Stimulated activated CD4-positive, alpha-beta T cell treated with anti-CD3 and anti-CD28 coated beads, Interleukin-2, amount 100 ng/mL, for 48 hours (primary cell): ENCODE results near the gene GATAD2A.
"Not testable (repeated sequence)": the region's sequence is repeated elsewhere in the genome, so short reads cannot be mapped to it uniquely, and the experiment has no call there.

Experiments used
- DNase-seq, 2 donors: peaks; one replicate each; pipeline ENCODE4 v3.0.0-alpha.2; 2020

GATAD2A gene

DNA sequence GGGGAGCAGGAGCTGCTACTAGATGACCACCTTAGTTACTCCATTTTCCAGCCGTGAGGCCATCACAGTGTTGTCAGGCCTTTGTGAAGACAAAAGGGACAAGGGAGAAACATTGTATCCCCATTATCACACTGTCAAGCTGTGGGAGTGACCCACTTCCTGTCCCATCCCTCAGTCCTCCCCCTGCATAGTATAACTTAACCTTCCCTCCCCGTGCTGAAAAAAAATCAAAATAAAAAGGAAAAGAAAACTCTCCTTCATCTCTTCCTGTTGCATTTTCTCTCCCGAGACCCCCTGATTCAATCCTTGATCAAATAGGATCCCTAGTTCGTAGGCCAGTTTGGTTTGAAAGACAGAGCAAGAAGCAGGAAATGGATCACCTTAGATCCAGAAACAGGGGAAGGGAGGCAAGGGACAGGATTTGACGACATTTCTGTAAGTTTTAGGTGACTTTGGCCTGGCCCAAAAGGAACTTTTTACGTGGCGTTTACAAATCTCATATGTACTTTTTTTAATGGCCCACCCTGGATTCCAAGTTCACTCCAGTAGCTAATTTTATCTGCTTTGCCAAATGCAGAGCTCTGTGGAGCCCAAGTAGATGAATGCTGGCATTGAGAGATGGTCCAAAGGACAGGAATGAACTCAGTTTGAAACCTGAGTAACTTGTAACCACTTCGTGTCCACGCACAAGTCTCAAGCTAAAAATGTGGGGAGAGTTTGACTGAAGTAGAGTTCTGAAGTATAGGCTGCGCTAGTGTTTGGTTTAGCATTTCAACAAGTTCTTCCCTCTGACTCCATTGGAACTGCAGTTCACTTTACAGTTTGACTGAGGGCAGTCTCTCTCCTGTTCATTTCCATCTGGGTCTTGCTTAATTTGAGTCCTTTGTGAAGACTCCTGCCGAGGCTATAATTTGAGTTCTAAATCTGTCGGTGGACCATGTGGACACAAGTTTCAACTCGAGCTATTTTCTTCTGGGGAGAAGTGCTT lies 16.6 kb upstream of the GATAD2A start:
- DNase-seq, result no peak

DNA sequence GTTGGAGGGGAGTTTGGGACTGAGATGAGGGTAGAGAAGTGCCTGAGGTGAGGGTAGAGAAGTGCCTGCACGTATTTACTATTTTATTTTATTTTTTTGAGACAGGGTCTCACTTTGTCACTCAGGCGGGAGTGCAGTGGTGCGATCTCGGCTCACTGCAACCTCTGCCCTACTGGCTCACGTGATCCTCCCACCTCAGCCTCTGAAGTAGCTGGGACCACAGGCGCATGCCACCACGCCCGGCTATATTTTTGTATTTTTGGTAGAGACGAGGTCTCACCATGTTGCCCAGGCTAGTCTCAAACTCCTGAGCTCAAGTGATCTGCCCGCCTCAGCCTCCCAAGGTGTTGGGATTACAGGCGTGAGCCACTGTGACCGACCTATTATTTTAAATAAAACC lies 15.8 kb upstream of the GATAD2A start:
- not testable (repeated sequence) for DNase-seq

DNA sequence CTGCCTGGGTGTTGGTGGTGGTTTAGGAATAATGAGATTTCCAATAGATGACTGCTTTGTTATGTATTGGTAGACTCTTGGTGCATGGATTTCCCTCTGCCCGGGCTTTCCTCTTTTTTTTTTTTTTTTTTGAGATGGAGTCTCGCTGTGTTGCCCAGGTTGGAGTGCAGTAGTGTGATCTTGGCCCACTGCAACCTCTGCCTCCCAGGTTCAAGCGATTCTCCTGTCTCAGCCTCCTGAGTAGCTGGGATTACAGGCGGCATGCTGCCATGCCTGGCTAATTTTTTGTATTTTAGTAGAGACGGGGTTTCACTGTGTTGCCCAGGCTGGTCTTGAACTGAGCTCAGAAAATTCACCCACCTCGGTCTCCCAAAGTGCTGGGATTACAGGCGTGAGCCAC lies 11.1 kb upstream of the GATAD2A start:
- DNase-seq, result not testable (repeated sequence)

DNA sequence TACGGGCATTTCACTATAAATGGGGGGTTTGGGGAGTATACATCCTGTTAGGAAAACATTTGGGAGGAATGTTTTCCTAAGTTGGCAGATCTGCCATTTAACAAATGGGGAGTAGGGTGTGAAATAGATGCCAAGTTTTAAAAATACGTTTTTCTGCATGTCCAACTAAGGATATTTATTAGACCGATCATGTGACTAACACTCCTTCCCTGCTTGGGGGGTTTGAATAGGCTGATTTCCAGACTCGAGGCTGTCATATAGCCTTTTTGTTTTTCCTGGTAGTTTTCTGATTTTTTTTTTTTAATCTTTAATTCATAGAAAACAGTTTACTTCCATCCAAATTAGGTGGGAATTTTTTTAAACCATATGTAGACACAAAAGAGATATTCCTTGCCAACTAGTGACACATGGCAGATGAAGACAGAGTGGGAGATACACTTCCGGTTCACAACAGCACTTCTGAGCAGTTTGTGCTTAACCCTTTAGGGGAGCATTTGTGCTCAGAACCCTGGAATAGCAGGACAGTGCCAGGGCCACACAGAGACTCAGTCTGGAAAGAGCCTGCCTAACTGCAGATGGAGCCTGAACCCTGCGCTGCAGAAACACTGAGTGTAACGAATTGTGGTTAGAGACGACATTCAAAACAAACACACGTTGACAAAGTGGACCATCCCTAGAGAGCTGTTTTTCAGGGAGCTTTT lies 5.6 kb upstream of the GATAD2A start:
- no peak for DNase-seq

DNA sequence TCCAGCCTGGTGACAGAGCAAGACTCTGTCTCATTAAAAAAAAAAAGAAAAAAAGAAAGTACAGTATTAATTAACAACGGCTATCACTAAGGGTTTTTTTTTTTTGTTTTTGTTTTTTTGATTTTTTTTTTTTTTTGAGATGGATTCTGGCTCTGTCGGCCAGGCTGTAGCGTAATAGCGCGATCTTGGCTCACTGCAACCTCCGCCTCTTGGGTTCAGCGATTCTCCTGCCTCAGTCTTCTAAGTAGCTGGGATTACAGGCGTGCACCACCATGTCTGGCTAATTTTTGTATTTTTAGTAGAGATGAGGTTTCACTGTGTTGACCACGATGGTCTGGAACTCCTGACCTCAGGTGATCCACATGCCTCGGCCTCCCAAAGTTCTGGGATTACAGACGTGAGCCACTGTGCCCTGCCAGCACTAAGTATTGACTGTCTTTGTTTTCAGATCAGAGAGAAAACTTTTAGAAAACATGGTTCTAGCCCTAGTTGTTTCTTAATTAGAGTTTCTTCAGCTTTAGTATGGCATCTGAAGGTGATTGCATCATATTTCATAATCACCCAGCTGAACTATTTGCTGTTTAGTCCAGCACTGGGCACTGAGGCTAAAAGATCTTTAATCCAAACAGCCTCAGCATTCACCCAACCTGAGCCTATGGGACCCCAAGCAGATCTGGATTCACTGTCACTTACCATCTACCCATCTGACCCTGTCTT lies 2.7 kb upstream of the GATAD2A start:
- DNase-seq, result no peak

DNA sequence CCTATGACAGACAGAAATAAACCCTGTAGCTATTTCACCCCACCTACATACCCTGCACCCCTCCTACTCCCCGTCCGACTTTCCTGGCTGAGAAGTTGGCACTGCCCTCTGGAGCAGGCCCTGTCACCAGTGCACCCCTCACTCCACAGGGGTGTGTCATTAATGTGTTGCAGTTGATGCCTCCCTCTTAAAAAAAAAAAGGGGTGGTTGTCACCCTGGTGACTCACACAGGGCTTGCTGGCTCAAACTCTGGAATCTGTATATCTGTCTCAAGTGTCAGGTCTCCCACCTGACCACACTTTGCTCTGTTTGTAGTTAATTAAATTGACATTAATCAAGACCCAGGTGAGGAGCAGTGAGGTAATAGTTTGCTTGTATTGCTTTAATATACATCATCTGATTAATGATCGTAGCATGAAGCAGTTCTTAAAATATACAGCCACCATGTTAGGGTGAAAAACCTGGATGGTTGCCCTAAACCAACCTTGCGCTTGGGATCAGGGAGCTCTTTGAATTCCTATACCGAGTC lies 2.0 kb upstream of the GATAD2A start:
- no peak for DNase-seq

DNA sequence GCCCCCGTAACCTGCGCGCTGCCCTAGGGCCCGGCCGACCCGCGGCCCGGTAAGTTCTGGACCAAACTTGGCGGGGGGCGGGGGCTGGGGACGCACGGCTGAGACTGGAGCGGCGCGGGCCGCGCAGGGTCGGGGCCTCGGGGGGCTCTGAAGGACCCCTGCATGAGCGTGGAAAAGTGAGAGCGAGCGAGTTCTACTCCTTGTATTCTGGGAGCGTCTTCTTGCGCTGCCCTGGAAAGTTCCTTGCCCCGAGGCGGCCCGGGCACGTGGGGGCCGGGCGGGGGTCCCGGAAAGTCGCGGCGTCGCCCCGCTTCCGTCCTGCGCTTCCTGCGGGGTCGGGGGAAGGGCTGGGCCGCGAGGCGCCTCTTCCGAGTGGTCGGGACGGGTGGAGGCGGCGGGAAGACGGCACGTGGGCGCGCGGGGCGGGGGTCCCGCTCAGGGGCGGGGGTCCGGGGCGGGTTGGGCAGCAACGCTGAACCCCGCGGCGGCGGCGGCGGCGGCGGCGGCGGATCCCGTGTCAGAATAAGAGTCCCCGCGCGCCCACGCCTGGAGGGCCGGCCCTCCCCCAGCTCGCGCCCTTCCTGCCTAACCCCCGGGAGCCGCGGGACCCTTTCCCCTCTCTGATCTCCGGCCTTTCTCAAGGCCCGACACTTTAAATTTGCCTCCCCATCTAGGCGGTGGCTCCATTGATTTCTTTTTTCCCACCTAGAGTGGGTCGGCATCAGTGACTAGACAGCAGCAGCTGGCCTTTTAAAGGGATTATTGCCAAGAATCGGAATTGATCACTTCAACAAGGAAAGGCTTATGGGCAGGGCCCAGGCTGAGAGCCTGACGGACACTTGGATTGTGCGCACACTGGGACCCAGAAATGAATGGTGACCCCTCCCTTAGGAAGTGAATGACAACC lies 749 bp downstream of the GATAD2A start:
- peak in 1 of 2 donors; percentile 54 for DNase-seq

DNA sequence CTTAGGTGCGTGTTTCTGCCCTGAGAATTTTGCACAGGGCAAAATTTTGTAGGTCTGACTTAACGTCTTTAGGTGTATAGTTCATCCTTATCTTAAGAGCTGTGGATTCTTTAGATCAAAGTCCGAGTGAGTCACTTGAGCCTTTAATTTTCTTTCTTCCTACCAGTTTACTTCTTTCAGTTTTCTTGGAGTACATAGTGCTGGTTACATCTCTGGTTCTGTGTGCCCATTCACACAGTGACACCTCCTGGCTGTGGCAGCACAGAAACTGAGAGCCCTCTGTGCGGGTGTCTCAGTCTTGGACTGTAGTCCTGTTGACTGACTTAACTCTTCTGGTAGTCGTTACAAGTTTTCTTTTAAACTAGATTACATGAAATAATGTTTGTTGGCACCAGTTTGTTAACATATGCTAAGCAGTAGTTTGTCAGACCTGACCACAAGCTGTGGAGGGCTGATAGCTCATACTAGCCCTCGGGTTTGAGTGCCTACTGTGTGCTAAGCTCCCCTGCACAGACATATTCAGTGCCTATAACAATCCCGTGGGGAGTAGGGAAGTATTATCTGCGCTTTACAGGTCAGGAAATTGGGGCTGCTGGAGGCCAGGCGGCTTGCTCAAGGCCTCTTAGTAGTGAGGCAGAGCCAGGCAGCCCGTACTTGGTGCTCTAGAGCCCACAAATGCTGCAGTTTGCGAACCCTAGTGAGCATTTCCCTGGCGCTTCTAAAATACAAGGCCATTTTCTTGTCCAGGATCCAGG lies 1.6 kb downstream of the GATAD2A start:
- no peak for DNase-seq

DNA sequence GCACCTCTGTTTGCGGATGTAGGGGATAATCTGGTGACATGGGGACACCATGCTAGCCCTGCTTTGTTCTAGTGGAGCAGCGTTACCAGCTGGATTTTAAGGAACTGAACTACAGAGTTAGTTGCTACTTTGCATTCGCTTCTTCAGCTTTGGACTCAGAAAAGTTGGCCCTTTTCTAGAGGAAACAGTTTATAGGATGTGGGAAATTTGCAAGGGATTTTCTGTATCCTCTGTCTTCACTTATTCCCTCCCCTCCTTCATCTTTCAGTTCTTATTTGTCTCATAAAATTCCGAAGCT lies 2.1 kb downstream of the GATAD2A start:
- no peak for DNase-seq

DNA sequence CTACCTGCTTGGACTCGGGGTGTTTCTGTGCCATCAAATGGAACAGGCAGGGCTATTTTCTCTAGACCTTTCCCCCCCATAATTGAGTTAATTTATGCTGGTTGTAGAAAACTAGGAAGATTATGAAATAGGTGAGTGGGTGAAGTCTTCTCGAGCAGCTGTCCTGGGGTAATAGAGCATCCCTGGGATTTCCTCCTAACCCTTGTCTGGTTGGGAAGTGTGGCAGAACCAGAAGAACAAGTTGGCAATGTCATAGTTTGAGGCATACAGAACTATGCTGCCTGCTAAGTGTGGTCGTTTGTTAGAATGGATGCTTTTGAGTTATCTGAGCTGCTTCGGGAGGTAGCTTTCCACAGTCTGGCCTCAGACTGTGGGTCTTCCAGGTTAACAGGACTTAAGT lies 3.7 kb downstream of the GATAD2A start:
- no peak for DNase-seq

DNA sequence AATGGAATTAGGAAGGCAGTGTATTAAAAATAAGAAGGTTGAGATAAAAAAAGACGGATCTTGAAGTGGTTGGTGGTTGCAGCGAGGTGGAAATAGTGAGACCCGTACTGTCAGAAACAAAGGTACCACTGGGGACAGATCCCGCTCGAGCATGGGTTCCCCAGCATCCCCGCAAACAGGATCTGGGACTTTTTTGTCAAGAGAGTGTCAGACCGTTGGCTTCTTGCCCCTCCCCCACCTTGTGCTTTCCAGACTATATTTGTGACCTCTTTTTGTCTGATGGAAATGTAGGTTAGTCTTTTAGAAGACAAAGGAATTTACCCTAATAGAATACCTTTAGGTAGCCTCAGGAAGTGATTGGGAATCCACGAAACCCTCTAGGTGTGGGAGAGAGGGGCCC lies 4.2 kb downstream of the GATAD2A start:
- DNase-seq, result no peak

DNA sequence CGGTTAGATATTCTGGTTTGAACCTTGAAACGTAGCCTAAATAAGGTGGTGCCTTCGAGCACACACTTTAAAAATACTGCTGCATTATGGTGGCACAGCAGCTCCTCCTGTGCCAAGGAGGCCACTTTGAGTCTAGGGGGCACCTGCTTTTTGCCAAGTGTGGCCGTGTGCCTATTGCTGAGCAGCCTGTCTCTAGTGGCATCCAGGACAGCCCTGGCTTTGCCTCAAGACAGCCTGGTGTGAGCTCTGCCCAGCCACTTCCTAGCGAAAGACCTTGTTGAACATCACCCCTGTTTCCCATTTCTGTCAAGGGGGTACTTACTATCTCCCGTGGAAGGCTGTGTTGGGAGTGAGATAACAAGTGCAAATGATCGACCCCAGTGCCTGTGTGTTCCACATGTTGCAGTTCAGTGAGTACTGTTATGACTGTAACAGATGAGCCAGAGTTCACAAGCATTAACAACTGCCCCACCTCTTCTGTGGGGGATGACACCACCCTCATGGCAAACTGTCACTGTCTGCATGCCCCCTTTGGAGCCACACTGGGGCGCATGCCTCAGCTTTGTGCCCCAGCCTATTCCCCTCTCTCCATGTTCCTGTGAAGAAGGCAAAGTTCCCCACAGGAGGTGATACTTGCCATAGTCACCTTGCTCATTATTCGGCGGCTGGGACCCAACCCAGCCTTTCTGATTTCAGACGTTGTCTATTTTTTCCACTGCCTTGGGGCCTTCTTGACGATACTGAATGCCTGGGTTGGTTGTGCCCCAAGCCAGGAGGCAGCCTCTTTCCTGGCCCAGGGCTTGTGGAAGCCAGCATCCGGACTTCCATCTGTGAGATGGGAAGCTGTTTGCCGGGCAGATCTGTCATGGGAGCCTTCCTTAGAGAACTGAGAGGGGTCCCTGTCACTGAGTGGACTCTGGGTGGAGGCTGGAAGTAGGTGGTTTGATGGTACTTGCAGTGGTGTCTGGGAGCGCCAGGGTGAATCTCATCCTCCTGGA lies 5.4 kb downstream of the GATAD2A start:
- peak in 1 of 2 donors; percentile 24 for DNase-seq

DNA sequence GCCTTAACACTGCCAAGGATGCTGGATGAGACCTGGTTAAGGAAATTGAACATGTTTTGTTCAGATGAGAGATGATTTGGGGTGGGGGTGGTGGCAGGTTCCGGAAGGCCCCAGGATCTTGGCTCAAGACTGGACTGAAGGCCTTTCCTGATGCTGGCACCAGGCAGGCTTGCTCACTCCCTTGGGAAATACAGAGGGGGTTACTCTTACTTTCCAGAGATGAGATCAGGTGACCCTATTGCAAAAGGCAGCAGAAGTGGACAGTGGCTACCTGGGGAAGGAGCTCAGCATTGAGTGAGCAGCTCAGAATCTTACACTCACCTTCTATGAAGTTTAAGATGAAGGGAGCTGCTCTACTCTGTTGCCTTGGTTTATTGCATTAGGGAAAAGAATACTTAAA lies 10.8 kb downstream of the GATAD2A start:
- DNase-seq, result no peak

DNA sequence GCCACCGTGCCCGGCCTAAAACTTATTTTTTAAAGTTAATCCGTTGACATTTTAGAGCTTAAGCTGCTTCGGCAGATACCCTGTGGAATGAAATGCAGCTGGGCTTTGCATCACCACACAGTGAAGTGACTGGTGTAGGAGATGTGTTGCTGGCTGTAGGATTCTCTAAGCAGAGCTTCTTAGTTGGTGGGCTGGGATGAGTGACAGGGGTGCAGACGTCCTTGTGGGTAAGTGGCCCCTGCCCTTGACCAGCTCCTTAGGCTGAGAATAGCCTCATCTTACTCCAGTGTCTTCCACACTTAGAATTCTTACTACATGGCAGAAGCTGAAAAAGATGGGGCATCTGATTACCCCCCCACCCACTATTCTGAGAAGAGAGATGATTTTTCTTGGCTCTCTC lies 11.6 kb downstream of the GATAD2A start:
- DNase-seq, result no peak

DNA sequence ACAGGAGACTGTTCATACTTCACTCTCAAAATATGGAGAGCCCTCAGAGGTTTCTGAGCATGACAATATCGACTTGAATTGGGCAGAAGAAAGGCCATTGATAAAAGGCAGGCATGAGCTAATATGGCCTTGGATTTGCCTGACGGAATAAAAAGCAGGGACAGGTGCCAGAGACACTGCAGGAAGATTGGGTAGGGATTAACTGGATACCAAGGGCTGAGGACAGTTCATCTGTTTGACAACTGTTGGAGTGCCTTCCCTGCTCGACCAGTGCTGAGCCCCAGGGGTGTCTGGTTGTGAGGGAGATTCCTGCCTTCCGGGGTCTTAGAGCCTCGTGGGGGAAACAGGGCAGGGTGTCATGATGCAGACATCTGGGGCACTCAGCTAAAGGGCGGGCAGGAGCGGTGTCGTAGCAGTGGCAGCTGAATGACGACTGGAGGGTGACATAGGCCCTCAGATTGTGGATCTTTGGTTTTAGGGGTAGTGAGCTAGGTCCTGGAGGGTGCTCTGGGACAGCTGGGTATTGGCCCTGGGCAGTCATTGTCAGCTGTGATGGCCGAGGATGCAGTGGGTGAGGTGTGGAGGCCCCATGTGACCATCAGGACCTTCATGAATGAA lies 12.3 kb downstream of the GATAD2A start:
- DNase-seq, result no peak

DNA sequence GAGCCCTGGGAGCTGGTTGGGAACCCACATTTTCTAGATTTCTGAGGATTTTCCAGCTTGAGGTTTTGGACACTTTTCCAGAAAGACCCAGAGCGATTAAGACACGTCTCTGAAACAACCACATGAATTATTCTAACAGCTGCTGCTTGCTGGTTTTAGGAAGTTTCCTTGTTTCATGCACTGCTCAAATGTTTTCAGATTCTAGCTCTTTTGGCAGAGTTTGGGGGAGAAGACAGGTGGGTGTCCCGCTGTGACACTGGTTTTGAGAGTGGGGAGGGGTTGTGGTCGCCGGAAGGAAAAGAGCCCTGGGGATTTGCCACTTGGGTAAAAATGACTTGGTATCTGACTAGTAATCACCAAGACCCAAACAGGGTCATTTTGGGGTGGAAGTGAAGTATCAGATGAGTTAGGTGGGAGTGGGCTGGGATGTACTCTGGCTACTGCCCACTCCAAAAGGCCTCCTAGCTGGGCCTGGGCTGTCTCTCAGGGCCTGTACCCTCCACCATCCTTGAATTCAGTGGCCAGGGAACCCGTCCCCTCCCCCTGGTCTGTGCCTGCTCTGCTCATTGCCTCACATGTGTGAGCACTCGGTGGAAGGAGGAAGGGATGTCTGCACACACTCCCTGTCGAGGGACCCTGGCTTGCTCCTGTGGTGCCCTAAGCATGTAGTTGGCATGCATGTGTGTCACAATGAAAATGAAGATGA lies 13.2 kb downstream of the GATAD2A start:
- no peak for DNase-seq

DNA sequence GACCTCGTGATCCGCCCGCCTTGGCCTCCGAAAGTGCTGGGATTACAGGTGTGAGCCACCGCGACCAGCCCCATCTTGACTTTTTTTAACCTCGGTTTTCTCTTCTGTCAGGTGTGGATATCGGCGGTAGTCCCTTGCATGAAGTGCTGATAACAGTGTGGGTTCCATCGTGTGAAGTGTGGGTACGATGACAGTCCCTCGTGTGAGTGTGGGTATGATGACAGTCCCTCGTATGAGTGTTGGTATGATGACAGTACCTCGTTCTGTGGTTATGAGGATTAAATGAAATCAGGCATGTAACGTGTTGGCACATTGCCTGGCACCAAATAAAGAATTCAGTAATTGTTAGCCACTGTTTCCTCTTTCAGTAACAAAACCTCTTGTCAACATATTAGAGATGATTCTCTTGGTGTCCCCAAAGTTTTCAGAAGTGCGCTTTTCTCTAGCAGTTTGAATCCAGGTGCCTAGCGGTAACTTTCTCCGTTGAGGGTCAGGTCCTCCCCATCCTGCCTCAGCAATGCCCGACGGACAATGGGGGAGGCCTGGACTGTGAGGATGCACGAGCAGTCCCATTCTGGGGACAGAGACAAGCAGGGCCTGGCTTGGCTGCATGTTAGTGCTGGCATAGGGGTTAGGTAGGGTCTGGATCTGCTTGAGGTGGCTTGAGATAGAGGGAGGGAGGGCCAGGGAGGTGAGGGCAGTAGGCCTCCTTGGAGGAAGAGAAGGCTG lies 15.3 kb downstream of the GATAD2A start:
- DNase-seq, result peak in 1 of 2 donors; percentile 11

DNA sequence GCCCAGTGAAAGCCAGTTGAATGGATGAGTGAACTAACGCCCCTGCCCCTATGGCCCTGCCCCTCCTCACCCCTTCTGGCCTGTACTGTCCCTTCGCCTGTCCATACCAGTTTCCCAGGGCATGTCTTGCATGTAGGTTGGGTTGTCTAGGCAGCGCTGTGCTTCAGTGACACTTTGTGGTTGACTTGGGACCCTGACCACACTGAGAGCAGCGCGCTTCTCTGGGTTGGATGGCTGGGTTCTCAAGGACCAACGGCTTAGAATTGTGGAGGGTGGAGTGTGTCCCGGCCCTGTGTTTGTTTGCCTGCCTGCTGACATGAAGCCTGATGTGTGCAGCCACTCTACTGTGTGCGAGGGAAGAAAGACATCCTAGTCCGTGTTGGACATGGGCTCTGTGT lies 15.8 kb downstream of the GATAD2A start:
- no peak for DNase-seq
